Ishikawa (cell line): Measurements from ENCODE around the gene CARMIL1.

ENCODE experiments used
- CREB1 ChIP-seq: IDR thresholded peaks from 2 replicates; pipeline ENCODE4 v1.6.1; 2012; ENCODE audit warnings: low read depth
- EP300 ChIP-seq: IDR thresholded peaks from 2 replicates; pipeline ENCODE4 v1.6.1; 2012; ENCODE audit warnings: borderline replicate concordance
- FOXM1 ChIP-seq: IDR thresholded peaks from 2 replicates; pipeline ENCODE4 v1.6.1; 2012; ENCODE audit warnings: low read depth, borderline replicate concordance
- MAX ChIP-seq: IDR thresholded peaks from 2 replicates; pipeline ENCODE4 v1.6.1; 2012
- RAD21 ChIP-seq: IDR thresholded peaks from 2 replicates; pipeline ENCODE4 v1.6.1; 2012; ENCODE audit warnings: low read depth
- TAF1 ChIP-seq: IDR thresholded peaks from 2 replicates; pipeline ENCODE4 v1.6.1; 2012; ENCODE audit warnings: low read depth, mild to moderate bottlenecking
- TCF12 ChIP-seq: IDR thresholded peaks from 2 replicates; pipeline ENCODE4 v1.6.1; 2012; ENCODE audit warnings: low read depth
- TEAD4 ChIP-seq: IDR thresholded peaks from 2 replicates; pipeline ENCODE4 v1.6.1; 2012
- YY1 ChIP-seq: IDR thresholded peaks from 2 replicates; pipeline ENCODE4 v1.6.1; 2012; ENCODE audit warnings: low read depth

GRCh38 chr6:25576919-25577318, 297.7 kb downstream of the CARMIL1 start:
- TF ChIP-seq TAF1 (no peak), MAX (no peak), TCF12 (no peak), TEAD4 (no peak), YY1 (no peak), RAD21 (no peak), EP300 (no peak), FOXM1 (no peak), CREB1 (no peak)
